Spleen (tissue), 7 donors: ENCODE data around the gene TPTE2.

ENCODE experiments used
- POLR2A ChIP-seq, 3 donors: fragments of 450-650 bp; IDR thresholded peaks; one replicate each; pipeline ENCODE4 v1.5.1; 2017; ENCODE audit warnings: antibody characterized with exemption in 3 of 3, mild to moderate bottlenecking in 1 of 3
- POLR2AphosphoS5 ChIP-seq, 3 donors: sonication (generic); formaldehyde crosslinking; IDR thresholded peaks; one replicate each; pipeline ENCODE4 v1.5.1; 2017; ENCODE audit warnings: antibody characterized with exemption in 3 of 3
- TF ChIP-seq, protein P1 (sequence below), 11 experiments: fragments of 200-600 bp in 7 of 11; fragments of 450-650 bp in 4 of 11; sonication (generic) in 4 of 11; IDR thresholded peaks in 8 of 11; conservative IDR thresholded peaks in 3 of 11; 1 replicate in 7 of 11; 2 replicates in 4 of 11; pipeline versions ENCODE4 v1.4.0 to v1.8.0; 2016 to 2021; ENCODE audit warnings: antibody characterized with exemption in 11 of 11, inconsistent platforms in 4 of 11, mild to moderate bottlenecking in 1 of 11
- donor health status: DM: no; HTN: no; CAD: no; lungs with moderate emphysema.
- donor health status: DM: no; HTN: no; CAD: no.
- donor health status: DM: no; HTN: no; CAD: no.

DNA sequence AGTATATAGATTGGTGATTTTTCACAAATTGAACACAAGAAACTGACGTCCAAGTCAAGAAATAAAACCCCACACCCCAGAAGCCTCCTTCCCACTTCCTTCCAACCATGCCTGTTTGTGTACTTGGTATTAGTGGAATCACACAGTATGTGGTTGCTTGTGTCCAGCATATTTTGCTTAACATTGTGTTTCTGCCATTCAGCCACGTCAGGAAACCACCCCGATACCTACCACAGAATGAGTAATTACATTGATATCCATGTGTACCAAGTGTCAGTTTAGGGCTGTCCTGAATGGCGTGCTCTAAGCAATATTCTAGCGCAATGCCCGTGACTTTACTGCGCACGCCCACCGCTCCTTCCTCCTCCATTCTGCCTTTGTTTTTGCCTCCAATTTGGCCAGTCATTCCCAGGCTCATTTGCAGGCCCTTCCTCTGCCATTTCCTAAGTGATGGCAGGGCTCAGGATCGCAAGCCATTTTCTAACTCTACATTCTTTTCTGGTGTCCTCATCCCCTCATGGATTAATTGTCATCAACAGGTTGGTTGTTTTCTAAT, 46.3 kb upstream of the TPTE2 start:
- no peak for TF ChIP-seq POLR2A (IDR thresholded peaks at IDR 0.05)
- TF ChIP-seq, protein P1, sequence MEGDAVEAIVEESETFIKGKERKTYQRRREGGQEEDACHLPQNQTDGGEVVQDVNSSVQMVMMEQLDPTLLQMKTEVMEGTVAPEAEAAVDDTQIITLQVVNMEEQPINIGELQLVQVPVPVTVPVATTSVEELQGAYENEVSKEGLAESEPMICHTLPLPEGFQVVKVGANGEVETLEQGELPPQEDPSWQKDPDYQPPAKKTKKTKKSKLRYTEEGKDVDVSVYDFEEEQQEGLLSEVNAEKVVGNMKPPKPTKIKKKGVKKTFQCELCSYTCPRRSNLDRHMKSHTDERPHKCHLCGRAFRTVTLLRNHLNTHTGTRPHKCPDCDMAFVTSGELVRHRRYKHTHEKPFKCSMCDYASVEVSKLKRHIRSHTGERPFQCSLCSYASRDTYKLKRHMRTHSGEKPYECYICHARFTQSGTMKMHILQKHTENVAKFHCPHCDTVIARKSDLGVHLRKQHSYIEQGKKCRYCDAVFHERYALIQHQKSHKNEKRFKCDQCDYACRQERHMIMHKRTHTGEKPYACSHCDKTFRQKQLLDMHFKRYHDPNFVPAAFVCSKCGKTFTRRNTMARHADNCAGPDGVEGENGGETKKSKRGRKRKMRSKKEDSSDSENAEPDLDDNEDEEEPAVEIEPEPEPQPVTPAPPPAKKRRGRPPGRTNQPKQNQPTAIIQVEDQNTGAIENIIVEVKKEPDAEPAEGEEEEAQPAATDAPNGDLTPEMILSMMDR (IDR thresholded peaks at IDR 0.05 in 8 of 11, conservative IDR thresholded peaks at IDR 0.05 in 3 of 11) = no peak
- no peak for TF ChIP-seq POLR2AphosphoS5 (IDR thresholded peaks at IDR 0.05)
